A673 (cell line): ENCODE results near the gene MTX2. TPM values are rescaled to one million over a fixed set of nuclear protein-coding genes. Genes with fewer than 3 reads are reported as not detected.

ENCODE experiments used
- BruUV-seq: library from RNA; stranded (reverse); fragments of 400-500 nt; replicated peaks from 2 replicates; lab custom pipeline; 2021; lab: Mats Ljungman, UMichigan
- CTCF ChIA-PET: fragments of 300-600 bp; sonication (Branson Sonifier 250); formaldehyde crosslinking; loops from one replicate; lab custom pipeline; 2022; ENCODE audit warnings: antibody characterized with exemption; lab: Charles Lee
- POLR2A ChIA-PET: fragments of 300-600 bp; sonication (Branson Sonifier 250); formaldehyde crosslinking; loops from one replicate; lab custom pipeline; 2022; ENCODE audit warnings: antibody characterized with exemption; ENCODE audit not compliant: low non-redundant PET; lab: Charles Lee
- DNase-seq: peaks from one replicate; pipeline ENCODE4 v3.0.0-alpha.2; 2015; ENCODE audit warnings: low spot score
- H3K27ac ChIP-seq: fragments of 200-600 bp; sonication (generic); 2 replicates; pipeline ENCODE4 v1.5.1; 2016; ENCODE audit warnings: mixed run types, low read depth, mild to moderate bottlenecking, mixed read lengths, antibody characterized with exemption, low read length; ENCODE audit not compliant: poor library complexity, severe bottlenecking
- H3K27me3 ChIP-seq: fragments of 200-600 bp; sonication (generic); replicated peaks from 2 replicates; pipeline ENCODE4 v1.6.1; 2017; ENCODE audit warnings: mixed run types, low read depth, mild to moderate bottlenecking, mixed read lengths, antibody characterized with exemption, low read length; ENCODE audit not compliant: insufficient read depth, poor library complexity
- H3K36me3 ChIP-seq: fragments of 200-600 bp; sonication (generic); 2 replicates; pipeline ENCODE4 v1.6.1; 2016; ENCODE audit warnings: mixed run types, mild to moderate bottlenecking, mixed read lengths, antibody characterized with exemption, low read length; ENCODE audit not compliant: insufficient read depth, poor library complexity, severe bottlenecking
- H3K4me1 ChIP-seq: fragments of 200-600 bp; sonication (generic); 2 replicates; pipeline ENCODE4 v1.6.1; 2017; ENCODE audit warnings: mixed run types, mild to moderate bottlenecking, mixed read lengths, antibody characterized with exemption, low read length; ENCODE audit not compliant: insufficient read depth, poor library complexity, severe bottlenecking
- H3K4me3 ChIP-seq: fragments of 200-600 bp; sonication (generic); 2 replicates; pipeline ENCODE4 v1.5.1; 2016; ENCODE audit warnings: low read depth, mixed run types, mild to moderate bottlenecking, mixed read lengths, low read length; ENCODE audit not compliant: poor library complexity, severe bottlenecking
- H3K9me3 ChIP-seq: fragments of 200-600 bp; sonication (generic); 2 replicates; pipeline ENCODE4 v1.6.1; 2016; ENCODE audit warnings: mixed run types, low read depth, mild to moderate bottlenecking, mixed read lengths, antibody characterized with exemption, low read length; ENCODE audit not compliant: poor library complexity, severe bottlenecking
- EZH2 ChIP-seq: fragments of 200-600 bp; sonication (generic); IDR thresholded peaks from 2 replicates; pipeline ENCODE4 v1.6.1; 2017; ENCODE audit warnings: borderline replicate concordance, low read depth, mild to moderate bottlenecking, mixed read lengths, antibody characterized with exemption, low read length; ENCODE audit not compliant: poor library complexity, severe bottlenecking
- intact Hi-C: fragments of 100-400 bp; cut with micrococcal nuclease; formaldehyde crosslinking; loops from one replicate; pipeline ENCODE4 v1.10.0; 2022; ENCODE audit not compliant: unreplicated experiment
- total RNA-seq: library from RNA; stranded (reverse); gene quantifications from 2 replicates; pipeline ENCODE4 v1.2.3, GENCODE V29; 2021
- TF ChIP-seq, protein P1 (sequence below): fragments of 300-800, 200-600 bp; sonication (generic); conservative IDR thresholded peaks from 2 replicates; pipeline ENCODE4 v1.5.1; 2017; ENCODE audit warnings: low read depth, mild to moderate bottlenecking, antibody characterized with exemption, low read length, moderate library complexity, mixed read lengths

Gene MTX2
- total RNA-seq, 1 experiment from 2014 or later = 31.1 TPM

DNA sequence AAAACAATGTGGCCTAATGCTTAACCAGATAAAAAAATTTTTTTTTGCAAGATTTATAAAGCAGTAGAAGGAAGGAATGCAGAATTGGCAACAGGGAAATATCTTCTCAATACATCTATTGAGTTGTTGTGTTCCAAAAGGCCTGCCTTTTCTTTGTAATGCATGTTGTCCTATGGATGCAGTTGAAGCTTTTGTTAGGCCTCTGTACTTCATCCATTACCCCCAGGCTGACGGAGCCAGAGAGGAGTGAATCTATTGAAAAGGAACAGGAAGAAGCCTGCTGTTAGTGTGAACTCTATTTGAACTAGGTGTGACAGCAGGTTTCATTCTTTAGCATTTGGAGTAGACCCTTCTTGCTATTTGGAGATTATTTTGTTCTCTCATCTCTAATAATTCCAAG is 56.5 kb downstream of the MTX2 start:
- H3K4me1 ChIP-seq = peaks cover 9% of the 10 kb centered on the region
- H3K27me3 ChIP-seq = no peaks in the 10 kb centered on the region
- intact Hi-C loops = no loop called here
- TF ChIP-seq EZH2 = no peak
- TF ChIP-seq, protein P1, sequence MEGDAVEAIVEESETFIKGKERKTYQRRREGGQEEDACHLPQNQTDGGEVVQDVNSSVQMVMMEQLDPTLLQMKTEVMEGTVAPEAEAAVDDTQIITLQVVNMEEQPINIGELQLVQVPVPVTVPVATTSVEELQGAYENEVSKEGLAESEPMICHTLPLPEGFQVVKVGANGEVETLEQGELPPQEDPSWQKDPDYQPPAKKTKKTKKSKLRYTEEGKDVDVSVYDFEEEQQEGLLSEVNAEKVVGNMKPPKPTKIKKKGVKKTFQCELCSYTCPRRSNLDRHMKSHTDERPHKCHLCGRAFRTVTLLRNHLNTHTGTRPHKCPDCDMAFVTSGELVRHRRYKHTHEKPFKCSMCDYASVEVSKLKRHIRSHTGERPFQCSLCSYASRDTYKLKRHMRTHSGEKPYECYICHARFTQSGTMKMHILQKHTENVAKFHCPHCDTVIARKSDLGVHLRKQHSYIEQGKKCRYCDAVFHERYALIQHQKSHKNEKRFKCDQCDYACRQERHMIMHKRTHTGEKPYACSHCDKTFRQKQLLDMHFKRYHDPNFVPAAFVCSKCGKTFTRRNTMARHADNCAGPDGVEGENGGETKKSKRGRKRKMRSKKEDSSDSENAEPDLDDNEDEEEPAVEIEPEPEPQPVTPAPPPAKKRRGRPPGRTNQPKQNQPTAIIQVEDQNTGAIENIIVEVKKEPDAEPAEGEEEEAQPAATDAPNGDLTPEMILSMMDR = no peak
- H3K27ac ChIP-seq = no peak overlapping the region
- peak; percentile 69 for DNase-seq
- no TSS peak for BruUV-seq
- no peaks in the 10 kb centered on the region for H3K36me3 ChIP-seq
- CTCF ChIA-PET = no interaction called here
- no peaks in the 10 kb centered on the region for H3K9me3 ChIP-seq
- POLR2A ChIA-PET = no interaction called here
- H3K4me3 ChIP-seq = no peak overlapping the region

- TF ChIP-seq, protein P1 = no peak
- TF ChIP-seq EZH2 = no peak
- ChIA-PET CTCF (no interaction called here), POLR2A (no interaction called here)
- intact Hi-C loops = no loop called here
- BruUV-seq = no TSS peak
- Histone ChIP-seq H3K4me1 (peaks cover 9% of the 10 kb centered on the region), H3K9me3 (no peaks in the 10 kb centered on the region), H3K4me3 (no peak overlapping the region), H3K27ac (no peak overlapping the region), H3K27me3 (no peaks in the 10 kb centered on the region), H3K36me3 (no peaks in the 10 kb centered on the region)
- no peak for DNase-seq
These were observed 58.9 kb downstream of the MTX2 start for GRCh38 chr2:176328149-176328548.

DNA sequence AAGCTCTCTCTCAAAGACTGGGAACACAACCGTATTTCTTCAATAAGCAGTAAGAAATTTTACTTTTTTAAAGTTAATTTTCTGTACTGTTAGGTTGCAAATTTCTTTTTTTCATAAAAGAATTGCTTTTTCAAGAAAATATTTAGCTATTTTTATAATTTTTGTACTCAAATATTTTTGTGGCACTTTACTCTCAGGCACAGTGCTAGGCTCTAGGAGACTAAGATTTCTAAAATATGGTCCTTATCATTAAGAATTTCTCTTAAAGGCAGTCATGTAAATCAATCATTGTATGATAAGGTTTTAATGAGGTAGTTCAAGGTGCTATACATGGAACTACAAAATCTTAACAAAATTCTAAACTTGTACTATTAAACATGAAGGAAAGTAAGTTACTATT is 61.4 kb downstream of the MTX2 start:
- H3K36me3 ChIP-seq = no peaks in the 10 kb centered on the region

More for the DNA sequence above, 61.4 kb downstream of the MTX2 start:
- no TSS peak for BruUV-seq
- intact Hi-C loops = no loop called here
- Histone ChIP-seq H3K9me3 (no peaks in the 10 kb centered on the region), H3K4me3 (no peak overlapping the region), H3K27ac (no peak overlapping the region), H3K4me1 (peaks cover 6% of the 10 kb centered on the region), H3K27me3 (no peaks in the 10 kb centered on the region)
- TF ChIP-seq EZH2 = no peak
- TF ChIP-seq, protein P1 = no peak
- CTCF ChIA-PET = no interaction called here
- DNase-seq = no peak
- POLR2A ChIA-PET = no interaction called here
